Panc1 (cell line): ENCODE results near the gene SCYL3. TPM values are rescaled to one million over a fixed set of nuclear protein-coding genes. Genes with fewer than 3 reads are reported as not detected.

ENCODE experiments used
- ATAC-seq: fragments of 200-7000 bp; cut with Tn5 transposase; 2 replicates; pipeline ENCODE4 v1.9.1; 2020; ENCODE audit warnings: mild to moderate bottlenecking, moderate library complexity
- BruUV-seq: library from RNA; stranded (reverse); fragments of 400-500 nt; replicated peaks from 2 replicates; lab custom pipeline; 2021; lab: Mats Ljungman, UMichigan
- CTCF ChIA-PET: fragments of 300-600 bp; sonication (Branson Sonifier 250); formaldehyde crosslinking; loops from one replicate; lab custom pipeline; 2022; ENCODE audit warnings: antibody characterized with exemption; lab: Charles Lee
- POLR2A ChIA-PET: fragments of 300-600 bp; sonication (Branson Sonifier 250); formaldehyde crosslinking; loops from one replicate; lab custom pipeline; 2022; ENCODE audit warnings: antibody characterized with exemption; lab: Charles Lee
- DNase-seq: peaks from one replicate; pipeline ENCODE4 v3.0.0-alpha.2; 2010; ENCODE audit warnings: low read depth, low spot score
- H3K27ac ChIP-seq: 2 replicates; pipeline ENCODE4 v1.5.1; 2011; ENCODE audit warnings: mild to moderate bottlenecking, low read length, inconsistent platforms
- H3K27me3 ChIP-seq: fragments of 200-500 bp; sonication (Bioruptor generic); 2 replicates; pipeline ENCODE4 v1.6.0; 2014; ENCODE audit warnings: low read length, inconsistent platforms; ENCODE audit not compliant: control insufficient read depth, insufficient read depth
- H3K36me3 ChIP-seq: fragments of 200-500 bp; sonication (Bioruptor generic); 2 replicates; pipeline ENCODE4 v1.5.1; 2014; ENCODE audit warnings: inconsistent platforms, mild to moderate bottlenecking, low read length, moderate library complexity; ENCODE audit not compliant: control insufficient read depth, insufficient read depth
- H3K4me1 ChIP-seq: 2 replicates; pipeline ENCODE4 v1.5.1; 2011; ENCODE audit warnings: inconsistent platforms, mild to moderate bottlenecking, low read length, moderate library complexity; ENCODE audit not compliant: control insufficient read depth, insufficient read depth
- H3K4me3 ChIP-seq, 2 experiments: 2 replicates each; pipeline ENCODE4 v1.5.1; 2011 to 2012; ENCODE audit warnings: low read depth in 2 of 2, low read length in 2 of 2, mild to moderate bottlenecking in 2 of 2, inconsistent platforms in 1 of 2, moderate library complexity in 1 of 2
- H3K9me3 ChIP-seq: fragments of 200-500 bp; sonication (Bioruptor generic); 2 replicates; pipeline ENCODE4 v1.5.1; 2014; ENCODE audit warnings: low read depth, mild to moderate bottlenecking, inconsistent platforms, low read length, moderate library complexity; ENCODE audit not compliant: control insufficient read depth, insufficient read depth
- POLR2AphosphoS5 ChIP-seq: IDR thresholded peaks from 2 replicates; pipeline ENCODE4 v1.6.1; 2012; ENCODE audit warnings: mild to moderate bottlenecking, low read depth, low read length, moderate library complexity
- SIN3A ChIP-seq: IDR thresholded peaks from 2 replicates; pipeline ENCODE4 v1.6.1; 2012; ENCODE audit warnings: low read depth, mild to moderate bottlenecking, low read length, moderate library complexity, borderline replicate concordance; ENCODE audit not compliant: insufficient read depth
- TCF7L2 ChIP-seq: IDR thresholded peaks from 2 replicates; pipeline ENCODE4 v1.6.1; 2011; ENCODE audit warnings: mild to moderate bottlenecking, low read depth, low read length, inconsistent platforms
- in situ Hi-C: cut with HindIII; loops from 2 replicates; pipeline ENCODE4 v1.10.0; 2016; ENCODE audit warnings: low sequenced_read_pairs, low pct_unique_long_range_greater_than_20kb
- intact Hi-C: fragments of 100-400 bp; cut with micrococcal nuclease; formaldehyde crosslinking; loops from one replicate; pipeline ENCODE4 v1.10.0; 2022; ENCODE audit not compliant: unreplicated experiment
- total RNA-seq: library from RNA; stranded (reverse); gene quantifications from one replicate; pipeline ENCODE4 v1.2.1, GENCODE V29; 2021; ENCODE audit not compliant: unreplicated experiment
- TF ChIP-seq, protein P1 (sequence below): fragments of 450-650 bp; IDR thresholded peaks from 2 replicates; pipeline ENCODE4 v1.5.1; 2017; ENCODE audit warnings: mild to moderate bottlenecking
- TF ChIP-seq, protein P2 (sequence below), 2 experiments: IDR thresholded peaks; 2 replicates each; pipeline ENCODE4 v1.6.1; 2011 to 2012; ENCODE audit warnings: low read depth in 2 of 2, control low read depth in 1 of 2, low read length in 1 of 2, mild to moderate bottlenecking in 1 of 2, moderate library complexity in 1 of 2; ENCODE audit not compliant: insufficient read depth in 1 of 2

Gene SCYL3
- total RNA-seq, 1 experiment from 2014 or later: 7.8 TPM

DNA sequence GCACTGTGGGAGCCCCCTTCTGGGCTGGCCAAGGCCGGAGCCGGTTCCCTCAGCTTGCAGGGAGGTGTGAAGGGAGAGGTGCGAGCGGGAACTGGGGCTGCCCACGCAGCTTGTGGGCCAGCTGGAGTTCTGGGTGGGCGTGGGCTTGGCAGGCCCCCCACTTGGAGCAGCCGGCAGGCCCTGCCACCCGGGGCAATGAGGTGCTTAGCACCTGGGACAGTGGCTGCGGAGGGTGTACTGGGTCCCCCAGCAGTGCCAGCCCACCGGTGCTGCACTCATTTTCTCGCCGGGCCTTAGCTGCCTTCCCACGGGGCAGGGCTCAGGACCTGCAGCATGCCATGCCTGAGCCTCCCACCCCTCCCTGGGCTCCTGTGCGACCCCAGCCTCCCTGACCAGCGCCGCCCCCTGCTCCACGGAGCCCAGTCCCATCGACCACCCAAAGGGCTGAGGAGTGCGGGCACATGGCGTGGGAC, 11.6 kb downstream of the SCYL3 start:
- Histone ChIP-seq H3K27me3 (no peaks in the 10 kb centered on the region), H3K4me1 (peaks cover 5% of the 10 kb centered on the region; the same call in 1 of the 2 replicates), H3K36me3 (peaks cover 2% of the 10 kb centered on the region), H3K9me3 (no peaks in the 10 kb centered on the region), H3K27ac (no peak overlapping the region), H3K4me3 (no peak overlapping the region)
- in situ Hi-C loops (no loop called here), intact Hi-C loops (no loop called here)
- ATAC-seq (no peak), DNase-seq (no peak)
- POLR2A ChIA-PET: no interaction called here
- CTCF ChIA-PET: no interaction called here
- BruUV-seq: no TSS peak
- TF ChIP-seq, protein P1, sequence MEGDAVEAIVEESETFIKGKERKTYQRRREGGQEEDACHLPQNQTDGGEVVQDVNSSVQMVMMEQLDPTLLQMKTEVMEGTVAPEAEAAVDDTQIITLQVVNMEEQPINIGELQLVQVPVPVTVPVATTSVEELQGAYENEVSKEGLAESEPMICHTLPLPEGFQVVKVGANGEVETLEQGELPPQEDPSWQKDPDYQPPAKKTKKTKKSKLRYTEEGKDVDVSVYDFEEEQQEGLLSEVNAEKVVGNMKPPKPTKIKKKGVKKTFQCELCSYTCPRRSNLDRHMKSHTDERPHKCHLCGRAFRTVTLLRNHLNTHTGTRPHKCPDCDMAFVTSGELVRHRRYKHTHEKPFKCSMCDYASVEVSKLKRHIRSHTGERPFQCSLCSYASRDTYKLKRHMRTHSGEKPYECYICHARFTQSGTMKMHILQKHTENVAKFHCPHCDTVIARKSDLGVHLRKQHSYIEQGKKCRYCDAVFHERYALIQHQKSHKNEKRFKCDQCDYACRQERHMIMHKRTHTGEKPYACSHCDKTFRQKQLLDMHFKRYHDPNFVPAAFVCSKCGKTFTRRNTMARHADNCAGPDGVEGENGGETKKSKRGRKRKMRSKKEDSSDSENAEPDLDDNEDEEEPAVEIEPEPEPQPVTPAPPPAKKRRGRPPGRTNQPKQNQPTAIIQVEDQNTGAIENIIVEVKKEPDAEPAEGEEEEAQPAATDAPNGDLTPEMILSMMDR: no peak
- TF ChIP-seq TCF7L2 (no peak), POLR2AphosphoS5 (no peak), SIN3A (no peak)
- TF ChIP-seq, protein P2, sequence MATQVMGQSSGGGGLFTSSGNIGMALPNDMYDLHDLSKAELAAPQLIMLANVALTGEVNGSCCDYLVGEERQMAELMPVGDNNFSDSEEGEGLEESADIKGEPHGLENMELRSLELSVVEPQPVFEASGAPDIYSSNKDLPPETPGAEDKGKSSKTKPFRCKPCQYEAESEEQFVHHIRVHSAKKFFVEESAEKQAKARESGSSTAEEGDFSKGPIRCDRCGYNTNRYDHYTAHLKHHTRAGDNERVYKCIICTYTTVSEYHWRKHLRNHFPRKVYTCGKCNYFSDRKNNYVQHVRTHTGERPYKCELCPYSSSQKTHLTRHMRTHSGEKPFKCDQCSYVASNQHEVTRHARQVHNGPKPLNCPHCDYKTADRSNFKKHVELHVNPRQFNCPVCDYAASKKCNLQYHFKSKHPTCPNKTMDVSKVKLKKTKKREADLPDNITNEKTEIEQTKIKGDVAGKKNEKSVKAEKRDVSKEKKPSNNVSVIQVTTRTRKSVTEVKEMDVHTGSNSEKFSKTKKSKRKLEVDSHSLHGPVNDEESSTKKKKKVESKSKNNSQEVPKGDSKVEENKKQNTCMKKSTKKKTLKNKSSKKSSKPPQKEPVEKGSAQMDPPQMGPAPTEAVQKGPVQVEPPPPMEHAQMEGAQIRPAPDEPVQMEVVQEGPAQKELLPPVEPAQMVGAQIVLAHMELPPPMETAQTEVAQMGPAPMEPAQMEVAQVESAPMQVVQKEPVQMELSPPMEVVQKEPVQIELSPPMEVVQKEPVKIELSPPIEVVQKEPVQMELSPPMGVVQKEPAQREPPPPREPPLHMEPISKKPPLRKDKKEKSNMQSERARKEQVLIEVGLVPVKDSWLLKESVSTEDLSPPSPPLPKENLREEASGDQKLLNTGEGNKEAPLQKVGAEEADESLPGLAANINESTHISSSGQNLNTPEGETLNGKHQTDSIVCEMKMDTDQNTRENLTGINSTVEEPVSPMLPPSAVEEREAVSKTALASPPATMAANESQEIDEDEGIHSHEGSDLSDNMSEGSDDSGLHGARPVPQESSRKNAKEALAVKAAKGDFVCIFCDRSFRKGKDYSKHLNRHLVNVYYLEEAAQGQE (IDR thresholded peaks at IDR 0.05; ENCODE audit: insufficient read depth in 1 of 2, low read depth in 2 of 2, low read length in 1 of 2): no peak

DNA sequence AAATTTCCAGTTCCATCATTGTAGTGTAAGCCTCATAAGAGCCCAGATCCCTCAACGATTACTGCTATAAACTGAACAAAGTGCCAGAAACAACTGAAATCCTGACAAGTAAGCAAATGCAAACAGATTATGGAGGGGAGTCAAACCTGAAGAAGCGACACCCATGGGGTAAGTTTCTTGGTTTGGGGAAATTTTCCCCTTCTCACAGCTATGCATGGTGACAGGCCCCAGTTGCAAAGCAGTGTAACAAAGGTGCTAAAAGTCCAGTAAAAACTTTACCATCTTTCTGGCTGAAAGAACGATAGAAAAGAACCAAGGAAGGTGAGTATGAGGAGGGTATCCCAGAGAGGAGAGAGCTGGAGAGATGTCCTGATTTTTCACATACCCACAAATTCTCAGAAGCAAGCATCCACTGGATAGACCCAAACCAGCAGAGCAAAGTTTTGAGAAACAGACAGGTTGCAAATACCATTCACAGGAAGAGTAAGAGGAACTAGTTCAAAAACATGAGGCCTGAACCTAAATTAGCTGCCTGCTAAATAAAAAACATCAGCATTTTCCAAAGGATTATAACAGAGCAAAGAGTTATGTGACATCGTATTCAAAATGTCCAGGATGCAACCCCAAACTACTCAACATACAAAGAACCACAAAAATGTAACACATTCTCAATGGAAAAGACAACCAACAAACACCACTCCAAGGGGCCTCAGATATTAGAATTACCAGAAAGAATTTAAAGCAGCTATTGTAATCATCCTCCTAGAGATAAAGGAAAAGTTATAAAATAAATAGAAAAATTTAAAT, 14.5 kb downstream of the SCYL3 start:
- Histone ChIP-seq H3K4me1 (no peaks in the 10 kb centered on the region), H3K4me3 (no peak overlapping the region), H3K9me3 (no peaks in the 10 kb centered on the region), H3K36me3 (peaks cover 6% of the 10 kb centered on the region), H3K27ac (no peak overlapping the region), H3K27me3 (no peaks in the 10 kb centered on the region)
- DNase-seq (no peak), ATAC-seq (no peak)
- intact Hi-C loops (no loop called here), in situ Hi-C loops (no loop called here)
- POLR2A ChIA-PET: no interaction called here
- TF ChIP-seq, protein P2 (IDR thresholded peaks at IDR 0.05; ENCODE audit: insufficient read depth in 1 of 2, low read depth in 2 of 2, low read length in 1 of 2): no peak
- no peak for TF ChIP-seq POLR2AphosphoS5
- TF ChIP-seq, protein P1: no peak
- TF ChIP-seq SIN3A: no peak
- no peak for TF ChIP-seq TCF7L2
- CTCF ChIA-PET: no interaction called here
- BruUV-seq: no TSS peak
